Spleen (tissue), 7 donors: Measurements from ENCODE around the gene NUAK1.

Source experiments
- CTCF ChIP-seq, 11 experiments: fragments of 200-600 bp in 7 of 11; fragments of 450-650 bp in 4 of 11; sonication (generic) in 4 of 11; IDR thresholded peaks in 8 of 11; conservative IDR thresholded peaks in 3 of 11; 1 replicate in 7 of 11; 2 replicates in 4 of 11; pipeline versions ENCODE4 v1.4.0 to v1.8.0; 2016 to 2021; ENCODE audit warnings: antibody characterized with exemption in 11 of 11, inconsistent platforms in 4 of 11, mild to moderate bottlenecking in 1 of 11
- POLR2A ChIP-seq, 3 donors: fragments of 450-650 bp; IDR thresholded peaks; one replicate each; pipeline ENCODE4 v1.5.1; 2017; ENCODE audit warnings: antibody characterized with exemption in 3 of 3, mild to moderate bottlenecking in 1 of 3
- donor health status: DM: no; HTN: no; CAD: no; lungs with moderate emphysema.
- donor health status: DM: no; HTN: no; CAD: no.
- donor health status: DM: no; HTN: no; CAD: no.

- TF ChIP-seq CTCF (IDR thresholded peaks at IDR 0.05 in 8 of 11, conservative IDR thresholded peaks at IDR 0.05 in 3 of 11), result no peak
- no peak for TF ChIP-seq POLR2A (IDR thresholded peaks at IDR 0.05)
Measured at GRCh38 chr12:106187155-106187789, 48.5 kb upstream of the NUAK1 start.
